ENCODE results near the gene RAB11A. TPM values are rescaled to one million over a fixed set of nuclear protein-coding genes. Genes with fewer than 3 reads are reported as not detected.

The RAB11A gene
- total RNA-seq, 1 donor from 2014 or later, result 151 TPM

GRCh38 chr15:65930134-65930533 lies 60.8 kb downstream of the RAB11A start:
- no peak overlapping the region for H3K27ac ChIP-seq
- H3K36me3 ChIP-seq, result no peaks in the 10 kb centered on the region
- intact Hi-C loops (cut with DNase I), result no loop called here
- H3K4me1 ChIP-seq, result no peaks in the 10 kb centered on the region
- DNase-seq (ENCODE audit: extremely low spot score in 2 of 2), result no peak
- H3K9me3 ChIP-seq, result no peaks in the 10 kb centered on the region
- no peak overlapping the region for H3K4me3 ChIP-seq
- no peaks in the 10 kb centered on the region for H3K27me3 ChIP-seq
- TF ChIP-seq POLR2A (IDR thresholded peaks at IDR 0.05), result no peak
- TF ChIP-seq CTCF (IDR thresholded peaks at IDR 0.05), result no peak
- TF ChIP-seq POLR2AphosphoS5 (IDR thresholded peaks at IDR 0.05; ENCODE audit: insufficient read depth in 1 of 2, low read depth in 1 of 2), result no peak

- Histone ChIP-seq H3K27me3 (no peaks in the 10 kb centered on the region), H3K4me3 (no peak overlapping the region), H3K4me1 (no peaks in the 10 kb centered on the region), H3K9me3 (no peaks in the 10 kb centered on the region), H3K27ac (no peak overlapping the region), H3K36me3 (no peaks in the 10 kb centered on the region)
- TF ChIP-seq POLR2A (IDR thresholded peaks at IDR 0.05) (no peak), POLR2AphosphoS5 (IDR thresholded peaks at IDR 0.05; ENCODE audit: insufficient read depth in 1 of 2, low read depth in 1 of 2) (no peak), CTCF (IDR thresholded peaks at IDR 0.05) (no peak)
- no peak for DNase-seq (ENCODE audit: extremely low spot score in 2 of 2)
- intact Hi-C loops (cut with DNase I), result no loop called here
Observed at GRCh38 chr15:65931221-65931620, 61.9 kb downstream of the RAB11A start.

- no peak for TF ChIP-seq POLR2AphosphoS5 (IDR thresholded peaks at IDR 0.05; ENCODE audit: insufficient read depth in 1 of 2, low read depth in 1 of 2)
- TF ChIP-seq POLR2A (IDR thresholded peaks at IDR 0.05), result no peak
- no peak for TF ChIP-seq CTCF (IDR thresholded peaks at IDR 0.05)
Observed at GRCh38 chr15:65935391-65935790, 66.1 kb downstream of the RAB11A start.

GRCh38 chr15:65936282-65936681 lies 67.0 kb downstream of the RAB11A start:
- Histone ChIP-seq H3K9me3 (no peaks in the 10 kb centered on the region), H3K4me1 (no peaks in the 10 kb centered on the region), H3K27ac (no peak overlapping the region), H3K36me3 (no peaks in the 10 kb centered on the region), H3K4me3 (no peak overlapping the region), H3K27me3 (no peaks in the 10 kb centered on the region)
- intact Hi-C loops (cut with DNase I), result no loop called here
- no peak for DNase-seq (ENCODE audit: extremely low spot score in 2 of 2)
- TF ChIP-seq POLR2A (IDR thresholded peaks at IDR 0.05) (no peak), POLR2AphosphoS5 (IDR thresholded peaks at IDR 0.05; ENCODE audit: insufficient read depth in 1 of 2, low read depth in 1 of 2) (no peak), CTCF (IDR thresholded peaks at IDR 0.05) (no peak)

More at GRCh38 chr15:65935391-65935790, 66.1 kb downstream of the RAB11A start:
- Histone ChIP-seq H3K4me3 (no peak overlapping the region), H3K36me3 (no peaks in the 10 kb centered on the region), H3K27me3 (no peaks in the 10 kb centered on the region), H3K9me3 (no peaks in the 10 kb centered on the region), H3K4me1 (no peaks in the 10 kb centered on the region), H3K27ac (no peak overlapping the region)
- intact Hi-C loops (cut with DNase I), result no loop called here
- no peak for DNase-seq (ENCODE audit: extremely low spot score in 2 of 2)

GRCh38 chr15:65937054-65937453 lies 67.8 kb downstream of the RAB11A start:
- intact Hi-C loops (cut with DNase I), result no loop called here
- Histone ChIP-seq H3K27ac (no peak overlapping the region), H3K27me3 (no peaks in the 10 kb centered on the region), H3K36me3 (no peaks in the 10 kb centered on the region), H3K4me1 (no peaks in the 10 kb centered on the region), H3K4me3 (no peak overlapping the region), H3K9me3 (no peaks in the 10 kb centered on the region)
- no peak for TF ChIP-seq CTCF (IDR thresholded peaks at IDR 0.05)
- TF ChIP-seq POLR2AphosphoS5 (IDR thresholded peaks at IDR 0.05; ENCODE audit: insufficient read depth in 1 of 2, low read depth in 1 of 2), result no peak
- no peak for TF ChIP-seq POLR2A (IDR thresholded peaks at IDR 0.05)
- no peak for DNase-seq (ENCODE audit: extremely low spot score in 2 of 2)
